IPS-15b (cell line): ENCODE data around the gene SLX4.

Experiments used
- H3K27me3 ChIP-seq: one replicate; pipeline ENCODE4 v1.6.1; 2013; ENCODE audit warnings: low read length; ENCODE audit not compliant: control insufficient read depth, insufficient read depth
- H3K36me3 ChIP-seq: one replicate; pipeline ENCODE4 v1.6.1; 2013; ENCODE audit warnings: low read length; ENCODE audit not compliant: control insufficient read depth, insufficient read depth
- H3K4me1 ChIP-seq: one replicate; pipeline ENCODE4 v1.6.1; 2013; ENCODE audit warnings: mild to moderate bottlenecking, low read length; ENCODE audit not compliant: control insufficient read depth, insufficient read depth
- H3K4me3 ChIP-seq: one replicate; pipeline ENCODE4 v1.5.1; 2013; ENCODE audit warnings: low read depth, low read length
- H3K9ac ChIP-seq: one replicate; pipeline ENCODE4 v1.6.1; 2013; ENCODE audit warnings: low read depth, mild to moderate bottlenecking, low read length
- H3K9me3 ChIP-seq: one replicate; pipeline ENCODE4 v1.6.1; 2013; ENCODE audit warnings: mild to moderate bottlenecking, low read length; ENCODE audit not compliant: control insufficient read depth, insufficient read depth

Gene SLX4

DNA sequence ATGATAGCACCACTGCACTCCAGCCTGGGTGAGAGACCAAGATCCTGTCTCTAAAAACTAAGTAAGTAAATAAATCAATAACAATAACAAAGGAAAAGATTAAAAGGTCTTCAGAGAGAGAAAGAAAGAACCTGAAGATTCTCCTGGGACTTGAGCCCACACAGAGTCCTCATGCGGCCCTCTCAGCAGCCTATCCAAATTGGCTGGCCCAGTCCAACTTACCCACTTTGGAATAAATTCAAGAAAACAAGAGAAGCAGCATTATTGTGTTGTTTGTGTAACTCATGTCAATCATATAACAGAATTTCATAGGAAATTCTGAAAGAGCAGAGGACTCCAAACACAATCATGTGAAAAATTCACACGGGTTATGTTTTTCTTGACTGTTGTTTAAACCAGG lies 3.8 kb downstream of the SLX4 start:
- Histone ChIP-seq H3K9ac (no peak overlapping the region), H3K9me3 (no peaks in the 10 kb centered on the region), H3K4me3 (no peak overlapping the region), H3K4me1 (peaks cover 4% of the 10 kb centered on the region), H3K27me3 (no peaks in the 10 kb centered on the region), H3K36me3 (peaks cover 6% of the 10 kb centered on the region)

DNA sequence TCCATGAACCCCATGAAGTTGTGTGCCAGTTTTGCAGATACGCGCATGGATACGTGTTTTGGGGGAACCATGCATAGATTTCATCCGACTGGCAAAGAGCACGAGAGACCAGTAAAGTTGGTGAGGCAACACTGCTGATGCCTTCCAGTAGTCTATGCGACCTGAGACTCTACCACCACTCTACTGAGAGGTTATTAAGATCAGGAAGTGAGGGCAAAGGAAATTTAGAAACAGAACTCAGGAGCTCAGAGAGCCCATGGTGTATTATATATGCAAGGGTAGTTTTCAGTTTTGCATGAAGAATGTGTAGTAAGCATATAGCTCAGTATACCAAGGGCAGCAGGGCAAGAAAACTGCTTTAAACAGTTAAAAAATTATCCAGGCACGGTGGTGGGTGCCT lies 4.2 kb downstream of the SLX4 start:
- no peak overlapping the region for H3K4me3 ChIP-seq
- H3K9ac ChIP-seq: no peak overlapping the region
- no peaks in the 10 kb centered on the region for H3K9me3 ChIP-seq
- peaks cover 10% of the 10 kb centered on the region for H3K36me3 ChIP-seq
- peaks cover 4% of the 10 kb centered on the region for H3K4me1 ChIP-seq
- H3K27me3 ChIP-seq: no peaks in the 10 kb centered on the region

DNA sequence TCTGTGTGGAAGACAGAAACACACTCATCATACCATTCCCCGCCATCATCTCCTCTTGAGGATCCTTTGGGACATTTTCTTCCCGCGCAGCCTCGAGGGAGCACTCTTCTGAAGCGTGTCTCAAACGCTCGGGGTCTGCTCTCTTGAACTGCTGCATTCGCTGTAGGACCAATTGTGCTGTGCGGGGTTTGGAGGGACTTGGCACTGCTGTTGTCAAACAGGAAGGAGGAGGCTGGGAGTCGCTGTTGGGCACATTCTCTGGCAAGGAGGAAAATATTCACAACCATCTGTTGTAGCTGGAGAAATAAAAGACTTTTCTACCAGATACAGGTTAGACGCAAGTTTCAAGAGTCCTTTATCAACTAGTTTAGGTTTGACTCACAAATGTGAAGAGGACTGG lies 5.0 kb downstream of the SLX4 start:
- Histone ChIP-seq H3K27me3 (no peaks in the 10 kb centered on the region), H3K36me3 (peaks cover 11% of the 10 kb centered on the region), H3K9ac (no peak overlapping the region), H3K4me1 (peaks cover 4% of the 10 kb centered on the region), H3K4me3 (no peak overlapping the region), H3K9me3 (no peaks in the 10 kb centered on the region)

DNA sequence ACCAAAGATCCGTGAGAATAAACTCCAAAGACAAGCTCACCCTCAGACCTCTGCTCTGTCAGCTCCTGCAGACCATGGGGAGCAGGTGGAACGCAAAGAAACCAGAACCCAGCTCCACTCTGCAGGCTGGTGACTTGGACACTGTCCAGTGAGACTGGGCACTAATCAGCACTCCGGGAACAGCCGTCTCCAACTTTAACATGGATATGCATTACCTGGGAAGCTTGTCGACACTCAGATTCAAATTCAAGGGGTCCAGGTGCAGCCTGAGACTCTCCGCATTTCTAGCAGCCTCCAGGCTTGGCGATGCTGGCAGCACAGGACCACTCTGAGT lies 9.1 kb downstream of the SLX4 start:
- Histone ChIP-seq H3K9ac (no peak overlapping the region), H3K4me1 (no peaks in the 10 kb centered on the region), H3K4me3 (no peak overlapping the region), H3K36me3 (peaks cover 35% of the 10 kb centered on the region), H3K9me3 (peaks cover 7% of the 10 kb centered on the region), H3K27me3 (no peaks in the 10 kb centered on the region)

DNA sequence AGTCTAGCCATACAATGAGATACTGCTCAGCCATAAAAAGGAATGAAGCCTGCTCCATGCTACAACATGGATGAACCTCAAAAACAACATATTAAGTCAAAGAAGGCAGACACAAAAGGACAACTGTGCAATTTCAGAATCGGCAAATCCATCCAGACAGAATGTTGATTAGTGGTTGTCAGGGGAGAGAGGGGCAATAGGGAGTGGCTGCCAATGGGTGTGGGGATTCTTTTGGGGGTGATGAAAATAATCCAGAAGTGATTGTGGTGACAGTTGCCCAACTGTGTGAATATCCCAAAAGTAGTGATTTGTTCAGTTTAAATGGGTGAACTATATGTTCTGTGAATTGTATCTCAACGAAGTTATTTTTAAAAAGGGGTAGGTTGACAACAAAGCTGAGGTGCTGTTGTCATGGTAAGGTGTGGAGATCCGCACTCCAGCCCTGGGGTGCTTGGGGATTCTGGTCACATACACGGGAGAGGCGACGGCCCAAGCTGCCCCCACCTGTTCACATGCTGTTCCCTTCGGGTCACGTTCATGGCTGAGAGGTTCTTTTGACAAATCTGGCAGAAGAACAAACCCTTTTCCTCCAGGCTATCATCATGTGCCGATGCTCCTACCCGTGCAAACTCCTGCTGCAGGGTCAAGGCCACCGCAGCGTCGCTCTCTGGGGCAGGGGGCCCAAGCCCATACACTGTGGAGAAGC lies 9.6 kb downstream of the SLX4 start:
- no peak overlapping the region for H3K9ac ChIP-seq
- H3K27me3 ChIP-seq: no peaks in the 10 kb centered on the region
- H3K4me3 ChIP-seq: no peak overlapping the region
- H3K36me3 ChIP-seq: peaks cover 38% of the 10 kb centered on the region
- H3K4me1 ChIP-seq: no peaks in the 10 kb centered on the region
- H3K9me3 ChIP-seq: peaks cover 7% of the 10 kb centered on the region

DNA sequence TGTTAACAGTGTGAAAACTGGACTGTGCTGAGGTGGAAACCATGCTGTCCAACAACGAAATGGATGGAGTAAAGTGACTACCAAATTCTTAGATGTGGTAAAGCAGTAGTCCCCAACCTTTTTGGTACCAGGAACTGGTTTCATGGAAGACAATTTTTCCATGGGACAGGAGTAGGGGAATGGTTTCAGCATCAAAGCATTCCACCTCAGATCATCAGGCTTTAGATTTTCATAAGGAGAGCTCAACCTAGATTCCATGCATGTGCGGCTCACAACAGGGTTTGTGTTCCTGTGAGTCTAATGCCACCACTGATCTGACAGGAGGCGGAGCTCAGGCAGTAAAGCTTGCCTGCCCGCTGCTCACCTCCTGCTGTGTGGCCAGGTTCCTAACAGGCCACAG lies 11.5 kb downstream of the SLX4 start:
- H3K4me1 ChIP-seq: no peaks in the 10 kb centered on the region
- H3K4me3 ChIP-seq: no peak overlapping the region
- no peaks in the 10 kb centered on the region for H3K27me3 ChIP-seq
- peaks cover 7% of the 10 kb centered on the region for H3K9me3 ChIP-seq
- no peak overlapping the region for H3K9ac ChIP-seq
- peaks cover 35% of the 10 kb centered on the region for H3K36me3 ChIP-seq

DNA sequence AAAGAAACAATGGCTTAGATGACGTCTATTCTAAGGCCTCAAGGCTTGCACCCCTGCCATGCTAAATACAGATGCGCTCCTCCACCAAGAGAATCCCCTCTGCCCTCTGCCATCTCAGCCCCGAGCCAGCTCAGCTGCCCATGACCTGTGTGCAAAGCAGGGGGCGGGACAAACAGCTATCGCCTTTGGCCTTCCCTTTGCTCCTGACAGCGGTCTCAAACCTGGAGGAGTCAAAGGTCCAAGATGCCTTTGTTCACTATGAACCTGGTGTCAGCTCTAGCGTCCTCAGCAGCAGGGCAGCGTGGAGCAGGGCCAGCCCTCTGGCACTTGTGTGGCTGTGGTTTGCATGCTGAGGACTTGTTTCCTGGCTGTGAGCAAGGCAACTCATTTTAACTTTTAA lies 12.3 kb downstream of the SLX4 start:
- Histone ChIP-seq H3K36me3 (peaks cover 38% of the 10 kb centered on the region), H3K4me3 (no peak overlapping the region)

DNA sequence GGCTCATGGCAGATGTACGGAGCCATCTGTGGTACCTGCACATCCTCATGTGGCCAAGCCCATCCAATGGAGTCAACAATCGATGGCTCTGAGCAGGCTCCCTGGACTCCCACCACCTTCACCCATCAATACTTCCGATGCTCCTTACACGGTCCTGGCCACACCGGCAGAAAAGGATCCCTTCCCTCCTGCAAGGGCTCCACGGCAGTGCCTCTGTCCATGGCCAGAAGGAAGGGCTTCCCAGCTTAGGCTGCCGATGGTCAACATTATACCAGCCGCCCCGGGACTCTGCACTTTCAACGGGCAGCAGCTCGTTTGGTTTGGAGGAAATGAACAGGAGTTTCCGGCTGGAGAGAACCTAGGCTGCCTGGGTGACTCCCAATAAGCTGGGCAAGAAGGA lies 13.2 kb downstream of the SLX4 start:
- peaks cover 38% of the 10 kb centered on the region for H3K36me3 ChIP-seq
- H3K27me3 ChIP-seq: no peaks in the 10 kb centered on the region
- no peak overlapping the region for H3K9ac ChIP-seq
- peaks cover 7% of the 10 kb centered on the region for H3K9me3 ChIP-seq
- H3K4me3 ChIP-seq: no peak overlapping the region
- no peaks in the 10 kb centered on the region for H3K4me1 ChIP-seq

More for the DNA sequence above, 12.3 kb downstream of the SLX4 start:
- H3K4me1 ChIP-seq: no peaks in the 10 kb centered on the region
- no peaks in the 10 kb centered on the region for H3K27me3 ChIP-seq
- no peak overlapping the region for H3K9ac ChIP-seq
- H3K9me3 ChIP-seq: peaks cover 7% of the 10 kb centered on the region

DNA sequence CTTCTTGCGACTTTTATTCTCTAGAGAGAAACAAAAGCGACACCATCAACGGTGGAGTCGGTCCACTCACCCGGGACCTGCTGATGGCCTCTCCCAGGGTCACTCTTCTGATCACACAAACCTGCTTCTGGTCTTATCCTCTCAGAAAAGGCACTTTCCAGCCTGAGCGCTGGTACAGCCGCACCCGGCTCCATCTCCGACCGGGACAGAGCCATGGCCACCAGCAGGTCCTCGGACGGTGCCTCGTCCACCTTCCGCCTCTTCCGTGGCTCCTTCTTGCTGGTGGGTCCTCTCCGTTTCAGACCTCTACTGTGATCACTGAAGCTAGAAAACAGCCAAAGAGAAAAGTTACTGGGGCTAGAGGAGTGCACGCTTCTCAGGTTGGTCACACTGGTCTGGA lies 13.7 kb downstream of the SLX4 start:
- Histone ChIP-seq H3K9ac (no peak overlapping the region), H3K36me3 (peaks cover 36% of the 10 kb centered on the region), H3K4me1 (no peaks in the 10 kb centered on the region), H3K27me3 (no peaks in the 10 kb centered on the region), H3K9me3 (peaks cover 7% of the 10 kb centered on the region), H3K4me3 (no peak overlapping the region)

DNA sequence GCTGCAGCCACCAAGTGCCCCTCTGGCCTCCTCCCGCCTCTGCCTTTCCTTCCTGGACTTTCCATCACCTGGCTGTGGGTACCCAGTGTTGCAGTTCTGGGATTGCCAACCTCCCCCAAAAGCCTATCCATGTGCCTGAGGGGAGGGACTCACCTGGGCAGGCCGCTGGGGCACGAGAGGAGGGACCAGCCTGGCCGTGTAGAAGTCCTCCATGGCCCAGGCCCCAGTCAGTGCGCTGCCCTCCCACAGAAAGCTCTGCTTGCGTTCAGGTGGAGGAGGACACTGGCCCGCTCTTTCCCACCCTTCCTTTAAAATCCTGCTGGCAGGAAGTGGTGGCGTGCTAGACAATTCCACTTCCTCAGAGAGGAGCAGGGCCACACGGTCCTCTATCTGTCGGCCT lies 14.2 kb downstream of the SLX4 start:
- no peak overlapping the region for H3K9ac ChIP-seq
- peaks cover 31% of the 10 kb centered on the region for H3K36me3 ChIP-seq
- no peaks in the 10 kb centered on the region for H3K4me1 ChIP-seq
- no peaks in the 10 kb centered on the region for H3K27me3 ChIP-seq
- peaks cover 7% of the 10 kb centered on the region for H3K9me3 ChIP-seq
- H3K4me3 ChIP-seq: no peak overlapping the region

DNA sequence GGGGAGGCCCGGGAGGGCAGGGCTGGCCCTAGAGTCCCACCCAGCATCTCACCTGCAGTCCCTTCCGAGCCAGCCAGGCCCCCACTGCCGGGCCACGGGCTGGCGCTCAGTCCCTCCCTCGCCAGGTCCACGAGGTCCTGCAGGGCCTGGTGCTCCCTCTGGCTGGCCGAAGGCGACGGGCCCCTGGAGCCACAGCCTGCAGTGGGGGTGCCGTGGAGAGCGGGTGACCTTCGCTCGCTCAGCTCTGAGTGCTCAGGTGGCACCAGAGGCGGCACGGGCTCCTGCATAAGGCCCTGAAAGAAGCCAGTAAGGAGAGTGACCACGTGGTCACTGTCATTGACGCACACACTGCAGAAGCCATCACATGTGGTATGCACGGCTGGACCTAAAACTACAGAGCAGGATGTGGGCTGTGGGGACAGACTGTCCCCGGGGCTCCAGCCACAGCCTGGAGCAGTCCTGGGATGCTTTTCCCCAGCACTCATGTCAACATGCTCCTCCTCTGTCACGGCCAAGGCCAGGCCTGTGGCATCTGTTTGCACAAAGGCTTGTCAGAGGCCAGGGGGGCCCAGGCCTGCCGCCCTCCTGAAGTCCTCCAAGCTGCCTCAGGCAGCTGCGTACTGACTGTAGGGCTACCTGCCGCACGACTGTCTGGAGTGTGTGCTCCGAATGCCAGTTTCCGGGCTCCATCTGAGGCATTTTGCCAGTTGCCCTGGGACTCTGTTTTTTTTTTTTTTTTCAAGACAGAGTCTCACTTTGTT lies 15.1 kb downstream of the SLX4 start:
- H3K4me1 ChIP-seq: no peaks in the 10 kb centered on the region
- no peaks in the 10 kb centered on the region for H3K27me3 ChIP-seq
- H3K9ac ChIP-seq: no peak overlapping the region
- H3K9me3 ChIP-seq: peaks cover 7% of the 10 kb centered on the region
- peaks cover 30% of the 10 kb centered on the region for H3K36me3 ChIP-seq
- H3K4me3 ChIP-seq: no peak overlapping the region

DNA sequence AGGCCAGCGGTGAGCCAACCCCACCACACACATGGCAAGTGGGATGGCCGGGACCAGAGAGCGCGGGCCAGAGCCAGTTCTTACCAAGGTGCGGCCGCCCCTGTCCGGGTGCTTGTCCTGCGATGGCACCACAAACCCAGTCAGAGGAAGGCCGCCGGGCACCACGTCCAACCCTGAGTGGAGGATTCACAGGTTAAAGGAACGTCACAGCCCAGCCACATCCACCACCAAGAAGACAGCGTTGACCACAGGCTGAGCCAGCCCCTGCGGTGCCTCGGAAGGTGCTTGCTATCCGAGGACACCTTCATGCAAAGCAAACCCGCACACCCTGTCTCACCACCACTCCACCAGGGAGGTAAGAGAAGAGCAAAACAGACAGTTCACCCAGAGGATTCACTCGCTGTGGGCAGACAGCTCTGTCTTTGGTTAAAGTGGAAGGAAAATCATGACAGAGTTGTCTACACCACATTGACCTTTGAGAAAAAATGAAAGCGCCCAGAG lies 15.8 kb downstream of the SLX4 start:
- Histone ChIP-seq H3K9ac (no peak overlapping the region), H3K4me1 (no peaks in the 10 kb centered on the region), H3K36me3 (peaks cover 28% of the 10 kb centered on the region), H3K4me3 (no peak overlapping the region), H3K9me3 (peaks cover 7% of the 10 kb centered on the region), H3K27me3 (no peaks in the 10 kb centered on the region)
